ENCODE results near the gene AOPEP. TPM values are rescaled to one million over a fixed set of nuclear protein-coding genes. Genes with fewer than 3 reads are reported as not detected.

AOPEP gene
- polyA plus RNA-seq, 1 experiment: 40.0 TPM

- ChIA-PET CTCF (interaction anchor here (1.3 to 1.4 kb wide), 2 partner anchors 78 to 267 kb away, joined by 4 to 5 read pairs; no protein-coding TSS in a partner anchor), POLR2A (no interaction called here)
- no peak for TF ChIP-seq CTCF (IDR thresholded peaks at IDR 0.05; ENCODE audit: low read depth, low read length)
- no peak for DNase-seq (ENCODE audit: low read depth, low spot score)
- H3K4me3 ChIP-seq (ENCODE audit: low read depth, low read length): peak overlapping the region; percentile 67
- no peaks in the 10 kb centered on the region for H3K9me3 ChIP-seq (ENCODE audit: control insufficient read depth, insufficient read depth, low read length)
- H3K27me3 ChIP-seq (ENCODE audit: control insufficient read depth, insufficient read depth, low read length): no peaks in the 10 kb centered on the region
- no peak overlapping the region for H3K27ac ChIP-seq (ENCODE audit: low read depth, low read length)
These were observed 323.3 kb downstream of the AOPEP start for GRCh38 chr9:95049761-95050160.

DNA sequence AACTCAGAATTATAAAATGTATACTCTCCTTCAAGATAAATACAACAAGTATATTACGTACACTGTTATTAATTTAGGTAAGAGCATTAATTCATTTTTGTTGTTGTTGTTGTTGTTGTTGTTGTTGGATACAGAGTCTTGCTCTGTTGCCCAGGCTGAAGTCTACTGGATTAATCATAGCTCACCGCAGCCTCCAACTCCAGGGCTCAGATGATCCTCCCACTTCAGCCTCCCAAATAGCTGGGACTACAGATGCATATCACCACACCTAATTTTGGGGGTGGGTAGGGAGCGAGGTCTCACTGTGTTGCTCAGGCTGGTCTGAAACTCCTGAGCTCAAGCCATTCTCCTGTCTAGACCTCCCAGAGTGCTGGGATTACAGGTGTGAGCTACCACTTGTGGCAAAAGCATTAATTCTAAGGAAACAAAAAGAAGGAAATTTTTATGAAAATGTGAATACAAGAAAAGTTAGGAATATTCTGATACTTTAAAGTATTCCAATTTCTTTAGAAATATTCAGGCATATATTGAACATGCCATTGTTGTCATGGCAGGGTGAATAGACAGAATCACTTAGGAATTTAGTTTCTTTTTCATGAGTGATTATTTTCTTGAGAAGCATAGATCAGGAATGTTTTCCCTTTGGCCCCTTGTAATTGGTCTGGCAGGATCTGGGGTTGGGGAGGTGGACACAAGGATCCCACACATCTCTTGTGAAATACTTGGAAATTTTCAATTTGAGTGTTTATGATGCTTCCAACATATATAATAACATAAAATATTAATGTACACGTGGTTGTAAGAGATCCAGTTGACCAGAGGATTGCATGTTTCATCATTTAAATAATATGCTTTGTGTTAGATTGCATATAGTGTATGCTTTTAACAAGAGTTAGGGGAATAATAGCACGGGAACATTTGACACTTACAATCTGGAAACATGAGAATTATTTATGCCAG, 327.4 kb downstream of the AOPEP start:
- no peak for TF ChIP-seq CTCF (IDR thresholded peaks at IDR 0.05; ENCODE audit: low read depth, low read length)
- POLR2A ChIA-PET: no interaction called here
- CTCF ChIA-PET: interaction anchor here (0.7 to 1.6 kb wide), 5 partner anchors 74 to 373 kb away, joined by 3 to 5 read pairs (median 5); no protein-coding TSS in a partner anchor
- H3K9me3 ChIP-seq (ENCODE audit: control insufficient read depth, insufficient read depth, low read length): no peaks in the 10 kb centered on the region
- H3K27ac ChIP-seq (ENCODE audit: low read depth, low read length): peak overlapping the region; percentile 43
- H3K4me3 ChIP-seq (ENCODE audit: low read depth, low read length): no peak overlapping the region
- H3K27me3 ChIP-seq (ENCODE audit: control insufficient read depth, insufficient read depth, low read length): no peaks in the 10 kb centered on the region
- DNase-seq (ENCODE audit: low read depth, low spot score): no peak

DNA sequence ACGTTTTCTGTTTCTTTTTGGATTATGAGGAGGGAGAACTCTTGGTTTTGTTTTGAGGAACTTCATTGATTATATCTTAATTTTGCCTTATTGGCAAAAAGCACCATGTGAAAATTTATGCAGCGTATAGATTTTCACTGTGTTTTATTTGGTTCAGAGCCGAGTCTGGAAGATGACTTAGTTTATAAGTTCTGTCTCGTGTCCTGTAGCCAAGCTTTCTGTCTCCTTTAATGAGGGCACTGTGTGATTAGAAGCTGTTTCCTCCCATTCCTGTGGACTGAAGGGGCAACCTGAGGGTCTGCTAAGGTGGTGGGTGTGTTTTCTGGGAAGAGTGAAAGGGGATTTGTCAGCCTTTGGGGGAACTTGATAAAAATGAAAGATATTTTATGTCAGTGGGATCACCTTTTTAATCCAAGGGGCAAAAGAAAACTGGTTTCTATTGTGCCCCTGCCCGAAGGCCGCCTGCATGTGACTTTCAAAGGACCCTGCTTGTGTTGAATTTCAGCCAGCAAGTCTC, 328.9 kb downstream of the AOPEP start:
- ChIA-PET POLR2A (no interaction called here), CTCF (interaction anchor here (1.4 kb wide), 1 partner anchor 29 kb away, joined by 3 read pairs; no protein-coding TSS in a partner anchor)
- no peak for TF ChIP-seq CTCF (IDR thresholded peaks at IDR 0.05; ENCODE audit: low read depth, low read length)

DNA sequence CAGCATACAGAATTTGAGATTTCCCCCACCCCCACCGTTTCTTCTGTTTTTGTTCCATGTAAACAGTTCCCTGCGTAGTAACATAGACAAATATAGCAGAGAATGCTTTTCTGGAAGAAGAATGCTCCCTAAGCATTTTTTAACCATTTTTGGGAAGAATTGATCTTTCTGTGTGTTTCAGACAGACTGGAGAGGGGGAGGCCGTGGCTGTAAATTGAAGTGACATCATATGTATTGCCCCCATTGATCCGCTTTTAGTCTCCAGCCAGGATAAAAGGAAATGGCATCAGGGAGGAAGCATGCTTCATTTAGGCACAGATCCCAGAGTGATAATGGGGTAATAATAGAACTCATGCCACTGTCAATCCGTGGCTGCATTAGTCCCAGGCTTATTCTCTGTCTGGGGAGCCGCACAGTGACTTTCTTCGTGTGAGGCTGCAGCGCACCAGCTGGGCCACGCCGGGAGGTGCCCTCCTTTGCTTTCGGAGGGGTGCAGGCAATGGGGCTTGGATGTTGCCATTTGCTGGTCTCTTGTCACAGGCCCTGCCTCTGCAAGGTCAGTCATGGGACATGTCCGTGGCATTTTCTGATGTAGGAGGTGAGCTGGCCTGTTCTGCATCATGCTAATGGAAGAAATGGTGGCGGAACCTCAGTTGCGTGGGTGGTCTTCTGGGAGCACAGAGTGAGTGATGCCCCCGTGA, 329.5 kb downstream of the AOPEP start:
- peak overlapping the region; percentile 85 for H3K27ac ChIP-seq (ENCODE audit: low read depth, low read length)
- TF ChIP-seq CTCF (IDR thresholded peaks at IDR 0.05; ENCODE audit: low read depth, low read length): no peak
- CTCF ChIA-PET: interaction anchor here (1.4 kb wide), 1 partner anchor 30 kb away, joined by 3 read pairs; no protein-coding TSS in a partner anchor
- peak overlapping the region; percentile 52 for H3K4me3 ChIP-seq (ENCODE audit: low read depth, low read length)
- POLR2A ChIA-PET: interaction anchor here (0.6 to 1.2 kb wide), 3 partner anchors 28 to 254 kb away, joined by 3 to 4 read pairs (median 3); no protein-coding TSS in a partner anchor
- no peaks in the 10 kb centered on the region for H3K9me3 ChIP-seq (ENCODE audit: control insufficient read depth, insufficient read depth, low read length)
- peak; percentile 60 for DNase-seq (ENCODE audit: low read depth, low spot score)
- no peaks in the 10 kb centered on the region for H3K27me3 ChIP-seq (ENCODE audit: control insufficient read depth, insufficient read depth, low read length)

More for the DNA sequence above, 328.9 kb downstream of the AOPEP start:
- no peaks in the 10 kb centered on the region for H3K27me3 ChIP-seq (ENCODE audit: control insufficient read depth, insufficient read depth, low read length)
- no peaks in the 10 kb centered on the region for H3K9me3 ChIP-seq (ENCODE audit: control insufficient read depth, insufficient read depth, low read length)
- peak overlapping the region; percentile 83 for H3K27ac ChIP-seq (ENCODE audit: low read depth, low read length)
- H3K4me3 ChIP-seq (ENCODE audit: low read depth, low read length): peak overlapping the region; percentile 41
- no peak for DNase-seq (ENCODE audit: low read depth, low spot score)
